Measurements from ENCODE around the gene GOLGA8K. TPM values are rescaled to one million over a fixed set of nuclear protein-coding genes. Genes with fewer than 3 reads are reported as not detected.
"Not testable (repeated sequence)": the region's sequence is repeated elsewhere in the genome, so short reads cannot be mapped to it uniquely, and the experiment has no call there.

GOLGA8K gene, protein sequence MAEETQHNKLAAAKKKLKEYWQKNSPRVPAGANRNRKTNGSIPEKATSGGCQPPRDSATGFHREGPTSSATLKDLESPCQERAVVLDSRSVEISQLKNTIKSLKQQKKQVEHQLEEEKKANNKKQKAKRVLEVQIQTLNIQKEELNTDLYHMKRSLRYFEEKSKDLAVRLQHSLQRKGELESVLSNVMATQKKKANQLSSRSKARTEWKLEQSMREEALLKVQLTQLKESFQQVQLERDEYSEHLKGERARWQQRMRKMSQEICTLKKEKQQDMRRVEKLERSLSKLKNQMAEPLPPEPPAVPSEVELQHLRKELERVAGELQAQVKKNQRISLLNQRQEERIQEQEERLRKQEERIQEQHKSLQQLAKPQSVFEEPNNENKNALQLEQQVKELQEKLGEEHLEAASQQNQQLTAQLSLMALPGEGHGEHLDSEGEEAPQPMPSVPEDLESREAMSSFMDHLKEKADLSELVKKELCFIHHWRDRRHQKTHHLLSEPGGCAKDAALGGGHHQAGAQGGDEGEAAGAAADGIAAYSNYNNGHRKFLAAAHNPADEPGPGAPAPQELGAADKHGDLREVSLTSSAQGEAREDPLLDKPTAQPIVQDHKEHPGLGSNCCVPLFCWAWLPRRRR
- under 1 TPM in 2 of 4 donors, not detected in 2; 0.22 to 0.30 TPM for total RNA-seq
- under 1 TPM; 0.03 to 0.07 (median 0.03) TPM for polyA plus RNA-seq
- long read RNA-seq, donor 1 = 0 reads
- long read RNA-seq, donor 2 = 0 reads

GRCh38 chr15:32403192-32403591 lies at the start of gene GOLGA8K:
Gene GOLGA8K (minus strand): TSS chr15:32403292. CDS start chr15:32403194, 98 bp downstream.
- H3K36me3 ChIP-seq (ENCODE audit: insufficient read depth in 1 of 2, low read depth in 1 of 2); intact Hi-C loops (cut with DNase I); DNase-seq; H3K27me3 ChIP-seq (ENCODE audit: insufficient read depth in 3 of 3, low read length in 2 of 3); ATAC-seq; H3K27ac ChIP-seq; H3K4me3 ChIP-seq; H3K9me3 ChIP-seq; H3K4me1 ChIP-seq: not testable (repeated sequence)
- no CpG with 5 or more reads among the region's 8 CpGs for WGBS, 3 donors

- intact Hi-C loops (cut with DNase I); H3K4me3 ChIP-seq; ATAC-seq; H3K36me3 ChIP-seq (ENCODE audit: insufficient read depth in 1 of 2, low read depth in 1 of 2); H3K27ac ChIP-seq; H3K9me3 ChIP-seq; DNase-seq; H3K4me1 ChIP-seq; H3K27me3 ChIP-seq (ENCODE audit: insufficient read depth in 3 of 3, low read length in 2 of 3): not testable (repeated sequence)
- 18 to 38% methylated on average over 2 to 5 of the region's 12 CpGs; no CpG with 5 or more reads in 1 of the 3 donors for WGBS, 3 donors
These were observed 37.4 kb upstream of the GOLGA8K start for GRCh38 chr15:32440445-32440977.

DNA sequence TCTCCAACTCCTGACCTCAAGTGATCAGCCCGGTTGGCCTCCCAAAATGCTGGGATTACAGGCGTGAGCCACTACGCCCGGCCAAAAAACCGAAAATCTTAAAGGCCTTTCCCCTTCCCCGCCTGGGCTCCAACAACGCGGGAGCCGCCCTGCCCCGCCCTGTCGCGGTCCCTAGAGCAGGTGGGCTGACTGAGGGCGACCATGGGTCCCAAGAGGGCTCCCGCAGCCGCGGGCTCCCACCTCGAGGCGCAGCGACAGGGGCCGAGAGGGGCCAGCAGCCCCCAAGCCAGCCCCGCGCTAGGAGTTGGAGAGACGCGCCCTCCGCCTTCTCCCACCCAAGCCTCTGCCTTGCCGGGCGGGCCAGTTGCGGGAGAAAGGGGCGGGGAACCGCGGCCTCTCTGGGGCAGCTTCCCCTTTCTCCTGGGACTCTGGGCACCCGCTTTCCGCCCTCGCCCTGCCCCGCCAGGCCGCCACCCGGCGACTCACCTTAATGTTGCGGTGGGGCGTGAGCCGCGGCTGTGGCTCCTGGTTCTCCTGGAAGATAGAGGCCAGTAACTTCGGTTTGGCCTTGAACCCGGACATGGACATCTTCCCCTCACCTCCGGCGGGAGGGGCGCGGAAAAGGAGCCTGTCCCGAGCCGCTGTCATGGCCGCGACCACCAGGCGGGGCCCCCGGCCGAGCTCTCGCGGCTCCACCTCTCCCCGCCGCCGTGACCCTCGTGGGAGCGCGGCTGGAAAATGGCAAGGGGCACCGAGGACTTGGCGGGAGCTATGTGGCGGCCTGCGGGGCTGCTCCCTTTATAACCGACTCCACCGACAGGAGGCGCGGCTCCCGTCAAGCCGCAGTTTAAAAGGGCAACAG lies 31.2 kb upstream of the GOLGA8K start:
- ATAC-seq = peak; percentile 32 to 63 (median 50)

GRCh38 chr15:32427635-32428034 lies 24.5 kb upstream of the GOLGA8K start:
- H3K27me3 ChIP-seq (ENCODE audit: insufficient read depth in 3 of 3, low read length in 2 of 3); H3K9me3 ChIP-seq; H3K4me1 ChIP-seq; ATAC-seq; H3K4me3 ChIP-seq; intact Hi-C loops (cut with DNase I); H3K36me3 ChIP-seq (ENCODE audit: insufficient read depth in 1 of 2, low read depth in 1 of 2); H3K27ac ChIP-seq; DNase-seq: not testable (repeated sequence)
- 63 to 69% methylated on average over 1 of the region's 4 CpGs; no CpG with 5 or more reads in 1 of the 3 donors for WGBS, 3 donors

More for the DNA sequence above, 31.2 kb upstream of the GOLGA8K start:
- intact Hi-C loops (cut with DNase I); H3K9me3 ChIP-seq; H3K4me3 ChIP-seq; H3K36me3 ChIP-seq (ENCODE audit: insufficient read depth in 1 of 2, low read depth in 1 of 2); H3K27ac ChIP-seq; H3K27me3 ChIP-seq (ENCODE audit: insufficient read depth in 3 of 3, low read length in 2 of 3); DNase-seq; H3K4me1 ChIP-seq: not testable (repeated sequence)
- no CpG with 5 or more reads among the region's 73 CpGs for WGBS, 3 donors

DNA sequence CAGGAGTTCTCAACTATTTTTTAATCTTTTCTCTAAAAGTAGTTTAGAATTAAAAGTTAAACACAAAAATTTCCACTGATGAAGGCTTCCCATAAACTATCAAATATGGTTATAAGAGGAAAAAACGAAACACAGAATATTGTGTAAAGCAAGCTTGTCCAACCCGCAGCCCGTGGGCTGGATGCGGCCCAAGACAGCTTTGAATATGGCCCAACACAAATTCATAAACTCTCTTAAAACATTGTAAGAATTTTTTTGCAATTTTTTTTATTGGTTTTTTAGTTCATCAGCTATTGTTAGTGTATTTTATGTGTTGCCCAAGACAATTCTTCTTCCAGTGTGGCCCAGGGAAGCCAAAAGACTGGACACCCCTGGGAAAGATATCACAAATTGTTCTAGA lies 23.4 kb upstream of the GOLGA8K start:
- ATAC-seq; intact Hi-C loops (cut with DNase I); H3K27ac ChIP-seq; H3K27me3 ChIP-seq (ENCODE audit: insufficient read depth in 3 of 3, low read length in 2 of 3); H3K36me3 ChIP-seq (ENCODE audit: insufficient read depth in 1 of 2, low read depth in 1 of 2); H3K4me3 ChIP-seq; H3K9me3 ChIP-seq; H3K4me1 ChIP-seq: not testable (repeated sequence)
- DNase-seq = peak; percentile 8 to 51
- 69 to 86% (median 81%) methylated on average over 4 of the region's 4 CpGs for WGBS, 3 donors

GRCh38 chr15:32407903-32408302 lies 4.8 kb upstream of the GOLGA8K start:
- H3K36me3 ChIP-seq (ENCODE audit: insufficient read depth in 1 of 2, low read depth in 1 of 2); H3K4me3 ChIP-seq; intact Hi-C loops (cut with DNase I); H3K27me3 ChIP-seq (ENCODE audit: insufficient read depth in 3 of 3, low read length in 2 of 3); H3K4me1 ChIP-seq; H3K27ac ChIP-seq; ATAC-seq; DNase-seq; H3K9me3 ChIP-seq: not testable (repeated sequence)
- WGBS, 3 donors = 0 to 2% (median 0%) methylated on average over 1 to 2 of the region's 3 CpGs
- TF ChIP-seq CTCF (IDR thresholded peaks at IDR 0.05) = peak; percentile 24

DNA sequence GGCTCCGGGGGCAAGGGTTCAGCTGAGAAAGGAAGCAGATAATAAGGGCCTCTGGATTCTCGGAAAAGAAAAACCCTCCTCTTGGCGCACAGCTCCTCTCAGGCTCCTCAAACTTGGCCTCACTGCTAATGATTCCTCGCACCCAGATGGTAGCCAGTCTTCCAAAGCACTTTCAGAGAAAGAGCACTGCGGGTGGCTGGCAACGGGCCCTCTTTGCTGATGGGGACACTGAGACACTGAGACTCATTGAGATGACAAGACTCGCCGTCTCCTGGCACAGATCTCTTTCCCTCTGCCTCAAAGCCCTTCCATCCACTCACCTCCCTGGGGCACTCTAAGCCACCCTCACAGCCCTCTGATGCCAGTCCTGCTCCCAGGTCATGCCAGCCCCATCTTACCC lies 6.6 kb downstream of the GOLGA8K start:
- H3K4me3 ChIP-seq; H3K4me1 ChIP-seq; intact Hi-C loops (cut with DNase I); DNase-seq; H3K27ac ChIP-seq; H3K27me3 ChIP-seq (ENCODE audit: insufficient read depth in 3 of 3, low read length in 2 of 3); H3K36me3 ChIP-seq (ENCODE audit: insufficient read depth in 1 of 2, low read depth in 1 of 2); ATAC-seq; H3K9me3 ChIP-seq: not testable (repeated sequence)
- 70 to 85% (median 83%) methylated on average over 2 to 3 of the region's 8 CpGs for WGBS, 3 donors

DNA sequence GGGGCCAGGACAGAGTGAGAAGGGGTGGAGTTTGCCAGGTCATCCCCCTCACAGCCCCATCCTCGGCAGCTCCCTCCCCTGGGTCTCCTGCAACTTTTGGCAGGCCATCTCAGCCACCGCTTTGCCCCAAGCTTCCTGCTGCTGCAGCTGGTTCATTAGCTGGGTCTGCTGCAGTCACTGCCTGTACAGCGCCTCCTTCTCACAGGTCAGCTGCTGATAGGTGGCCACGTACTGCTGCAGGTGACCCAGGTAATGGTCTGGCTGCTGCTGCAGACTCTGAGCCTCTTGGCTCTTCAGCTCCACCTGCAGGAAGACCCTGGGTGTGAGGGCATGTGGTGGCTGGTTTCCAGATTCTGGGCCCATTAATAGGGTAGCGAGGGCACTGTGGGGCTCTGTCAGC lies 8.3 kb downstream of the GOLGA8K start:
- DNase-seq; intact Hi-C loops (cut with DNase I); H3K4me3 ChIP-seq; H3K36me3 ChIP-seq (ENCODE audit: insufficient read depth in 1 of 2, low read depth in 1 of 2); H3K4me1 ChIP-seq; H3K27me3 ChIP-seq (ENCODE audit: insufficient read depth in 3 of 3, low read length in 2 of 3); H3K9me3 ChIP-seq; ATAC-seq; H3K27ac ChIP-seq: not testable (repeated sequence)
- WGBS, 3 donors = 47 to 70% (median 53%) methylated on average over 2 of the region's 5 CpGs

DNA sequence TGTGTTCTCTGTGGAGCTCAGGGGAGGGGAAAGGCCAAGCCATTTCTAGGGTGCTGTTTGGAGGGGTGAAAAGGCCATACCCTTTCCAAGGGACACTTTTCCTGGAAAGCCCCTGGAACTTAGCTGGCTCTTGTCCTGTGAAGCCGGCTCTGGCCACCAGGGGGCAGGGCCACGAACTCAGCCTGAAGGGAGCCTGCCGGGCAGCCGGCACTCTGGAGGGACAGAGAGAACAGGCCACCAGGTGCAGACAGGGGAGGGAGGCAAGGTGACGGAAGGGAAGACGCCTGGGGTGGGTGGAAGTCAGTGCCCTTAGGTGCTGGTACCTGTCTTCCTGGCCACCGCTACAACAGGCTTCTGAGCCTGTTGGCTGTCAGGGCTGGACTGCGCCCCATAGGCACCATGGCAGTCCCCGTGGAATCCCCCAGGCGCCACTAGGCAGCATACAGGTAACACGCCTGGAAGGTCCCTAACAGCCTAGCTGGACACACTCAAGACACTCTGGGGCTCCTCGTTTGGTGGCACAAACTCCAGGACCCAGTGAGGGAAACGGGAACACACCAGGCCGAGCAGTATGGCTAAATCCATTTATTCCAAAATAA lies 14.9 kb downstream of the GOLGA8K start:
- DNase-seq = not testable (repeated sequence)

More for the DNA sequence above, 14.9 kb downstream of the GOLGA8K start:
- H3K9me3 ChIP-seq; H3K27me3 ChIP-seq (ENCODE audit: insufficient read depth in 3 of 3, low read length in 2 of 3); H3K36me3 ChIP-seq (ENCODE audit: insufficient read depth in 1 of 2, low read depth in 1 of 2); intact Hi-C loops (cut with DNase I); H3K4me3 ChIP-seq; H3K27ac ChIP-seq; H3K4me1 ChIP-seq: not testable (repeated sequence)
- peak in 1 of 4 donors; percentile 56 for ATAC-seq
- 63 to 90% methylated on average over 2 of the region's 14 CpGs; no CpG with 5 or more reads in 1 of the 3 donors for WGBS, 3 donors

Data from psoas muscle (tissue), 8 donors.